Fibroblast of mammary gland (primary cell): ENCODE data around the gene CCDC102B.

Experiments used
- DNase-seq: peaks from one replicate; pipeline ENCODE4 v3.0.0-alpha.2; 2010; ENCODE audit warnings: low read depth
- H3K4me3 ChIP-seq: 2 replicates; pipeline ENCODE4 v1.5.1; 2011; ENCODE audit warnings: low read depth, mild to moderate bottlenecking, low read length, moderate library complexity; ENCODE audit not compliant: control insufficient read depth
- CTCF ChIP-seq: conservative IDR thresholded peaks from 2 replicates; pipeline ENCODE4 v1.5.1; 2011; ENCODE audit warnings: low read depth, low read length, inconsistent platforms; ENCODE audit not compliant: control insufficient read depth, insufficient read depth

The CCDC102B gene

GRCh38 chr18:68887410-68887809 is 89.5 kb downstream of the CCDC102B start:
- no peak overlapping the region for H3K4me3 ChIP-seq
- TF ChIP-seq CTCF = no peak
- DNase-seq = no peak

GRCh38 chr18:68893354-68893753 is 95.5 kb downstream of the CCDC102B start:
- DNase-seq = no peak
- TF ChIP-seq CTCF = no peak
- H3K4me3 ChIP-seq = no peak overlapping the region

- DNase-seq = no peak
- TF ChIP-seq CTCF = no peak
- H3K4me3 ChIP-seq = no peak overlapping the region
These were observed 99.4 kb downstream of the CCDC102B start for GRCh38 chr18:68897286-68897685.

- TF ChIP-seq CTCF = no peak
- no peak for DNase-seq
- H3K4me3 ChIP-seq = no peak overlapping the region
These were observed 111.7 kb downstream of the CCDC102B start for GRCh38 chr18:68909579-68909978.

- DNase-seq = no peak
- TF ChIP-seq CTCF = no peak
- H3K4me3 ChIP-seq = no peak overlapping the region
These were observed 117.2 kb downstream of the CCDC102B start for GRCh38 chr18:68915061-68915460.

GRCh38 chr18:68916734-68917133 is 118.9 kb downstream of the CCDC102B start:
- no peak for TF ChIP-seq CTCF
- DNase-seq = peak; percentile 71
- H3K4me3 ChIP-seq = no peak overlapping the region

- no peak for TF ChIP-seq CTCF
- no peak overlapping the region for H3K4me3 ChIP-seq
- DNase-seq = no peak
These were observed 120.3 kb downstream of the CCDC102B start for GRCh38 chr18:68918216-68918615.
